Astrocyte of the hippocampus (primary cell): ENCODE data around the gene CDH12.
A peak's percentile ranks its signal among the peaks of the same experiment; 100 is the strongest.
"Not testable (repeated sequence)": the region's sequence is repeated elsewhere in the genome, so short reads cannot be mapped to it uniquely, and the experiment has no call there.

Source experiments
- DNase-seq: peaks from one replicate; pipeline ENCODE4 v3.0.0; 2011; ENCODE audit warnings: low read depth, low spot score

The CDH12 gene

GRCh38 chr5:22295832-22296231 is 557.3 kb downstream of the CDH12 start:
- no peak for DNase-seq

GRCh38 chr5:22293147-22293546 is 560.0 kb downstream of the CDH12 start:
- no peak for DNase-seq

DNA sequence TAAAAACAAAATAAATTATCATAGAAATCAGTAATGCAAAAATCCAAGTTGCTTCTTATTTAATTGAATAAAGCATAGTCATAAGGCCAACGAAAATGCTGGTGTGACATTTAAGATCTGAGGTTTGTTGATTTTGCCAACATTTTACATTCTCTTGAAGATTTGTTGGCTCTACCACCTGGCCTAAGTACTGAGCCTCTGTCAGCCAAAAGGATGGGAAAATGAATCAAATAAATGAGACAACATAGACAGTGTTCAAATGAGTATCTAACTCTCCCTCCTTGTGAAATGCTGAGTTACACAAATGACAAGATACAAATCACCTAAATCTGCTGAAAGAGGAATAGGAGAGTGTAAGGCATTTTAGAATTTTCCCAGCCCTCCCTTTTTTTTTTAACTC is 575.0 kb downstream of the CDH12 start:
- no peak for DNase-seq

DNA sequence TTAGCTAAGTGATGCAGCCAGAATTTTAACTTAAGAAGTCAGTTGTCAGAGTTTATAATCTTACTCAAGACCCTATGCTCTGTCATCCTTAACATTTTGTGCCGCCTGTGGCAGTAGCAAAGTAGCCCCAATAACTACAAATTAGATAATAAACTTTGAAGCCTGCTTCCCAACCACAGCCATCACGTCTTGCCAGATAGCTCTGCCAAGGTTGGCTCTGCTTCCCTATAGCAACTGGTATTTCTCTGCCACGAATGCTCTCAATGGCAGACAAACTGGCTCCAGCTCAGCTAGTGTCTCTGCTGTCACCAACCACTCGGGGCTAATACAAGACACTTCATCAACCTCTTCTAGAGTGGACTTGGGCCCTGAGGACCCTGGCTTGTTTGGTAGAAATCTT is 576.1 kb downstream of the CDH12 start:
- no peak for DNase-seq

- not testable (repeated sequence) for DNase-seq
Measured at GRCh38 chr5:22265855-22266254, 587.3 kb downstream of the CDH12 start.

GRCh38 chr5:22258139-22258538 is 595.0 kb downstream of the CDH12 start:
- DNase-seq: no peak

DNA sequence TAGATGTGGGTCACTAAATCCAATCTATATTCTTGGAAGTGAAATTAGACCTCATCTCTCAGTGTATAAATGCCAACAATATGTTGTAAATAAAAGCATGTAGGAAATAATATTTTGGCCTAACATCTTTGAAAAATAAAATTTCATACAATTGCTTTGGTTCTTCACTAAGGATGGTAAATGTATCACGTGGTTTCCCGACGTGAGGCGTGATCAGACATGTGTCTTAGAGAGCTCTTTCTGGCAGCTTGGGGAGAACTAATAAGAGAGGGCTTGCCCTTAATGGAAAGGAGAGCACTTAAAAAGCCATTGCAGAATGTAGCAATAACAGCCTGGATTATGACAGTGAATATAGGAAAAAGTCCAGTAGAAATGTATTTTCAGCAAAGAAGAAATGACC is 602.6 kb downstream of the CDH12 start:
- DNase-seq: no peak

DNA sequence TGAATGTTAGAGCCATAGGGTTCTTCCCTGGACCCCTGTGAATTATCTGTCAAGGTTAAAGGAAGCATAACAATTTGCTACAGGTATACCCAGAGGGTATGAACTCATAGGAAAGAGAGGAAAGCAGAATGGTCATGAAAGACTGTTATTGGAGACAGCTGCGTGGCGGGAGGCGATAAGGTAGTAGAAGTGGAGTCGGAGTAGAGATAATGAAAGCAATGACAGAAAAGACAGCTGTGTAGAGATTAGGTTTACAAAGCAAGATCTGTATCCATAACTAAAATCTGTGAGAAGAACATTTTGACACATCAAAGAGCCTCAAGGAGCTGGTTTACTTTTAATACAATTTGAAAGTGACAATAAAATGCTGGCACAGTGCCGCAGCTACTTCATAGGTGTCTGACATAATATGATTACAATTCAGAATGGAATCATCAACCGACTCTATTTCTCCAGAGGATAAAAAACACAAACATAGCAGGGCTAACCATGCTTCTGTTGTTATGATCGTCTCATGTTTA is 603.9 kb downstream of the CDH12 start:
- DNase-seq: no peak

GRCh38 chr5:22245770-22246169 is 607.4 kb downstream of the CDH12 start:
- no peak for DNase-seq

DNA sequence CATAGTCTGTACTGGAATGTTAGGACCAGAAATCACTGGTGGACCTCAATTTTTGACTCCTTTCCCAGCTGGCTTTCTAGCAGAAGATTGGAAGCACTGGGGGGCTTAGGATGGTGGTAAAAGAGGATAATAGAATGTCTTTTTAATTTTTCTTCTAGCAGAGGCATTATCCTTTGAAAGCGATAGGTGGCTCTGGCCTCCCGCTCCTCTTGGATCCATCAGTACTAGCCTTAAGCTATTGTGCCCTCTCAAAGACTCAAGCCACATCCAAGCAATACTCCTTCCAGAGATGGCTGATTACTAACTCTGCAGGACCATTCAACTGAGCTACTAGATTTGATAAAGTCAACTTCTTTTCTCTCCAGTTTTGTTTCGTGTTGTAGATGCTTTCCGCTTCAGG is 610.6 kb downstream of the CDH12 start:
- no peak for DNase-seq

- DNase-seq: no peak
Measured at GRCh38 chr5:22238047-22238446, 615.1 kb downstream of the CDH12 start.

GRCh38 chr5:22226423-22226822 is 626.7 kb downstream of the CDH12 start:
- DNase-seq: no peak

DNA sequence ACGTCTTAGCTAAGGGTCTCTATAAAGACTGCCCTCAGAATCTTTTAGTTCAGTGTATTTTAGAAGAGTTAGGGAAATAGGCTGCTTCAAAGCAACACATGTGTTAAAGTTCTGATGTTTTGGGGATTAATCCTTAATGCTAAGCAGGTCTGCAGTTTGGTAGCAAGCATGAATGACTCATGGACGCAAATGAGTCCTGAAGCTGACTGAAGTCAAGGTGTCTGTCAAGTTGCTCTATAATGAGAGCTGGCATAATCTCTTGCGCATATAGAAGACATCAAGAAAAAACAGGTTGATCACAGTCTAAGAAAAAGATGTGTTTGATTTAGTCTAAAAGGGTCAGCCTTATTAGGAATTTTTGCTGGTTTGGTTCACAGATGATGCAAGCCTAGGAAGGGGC is 630.1 kb downstream of the CDH12 start:
- no peak for DNase-seq

DNA sequence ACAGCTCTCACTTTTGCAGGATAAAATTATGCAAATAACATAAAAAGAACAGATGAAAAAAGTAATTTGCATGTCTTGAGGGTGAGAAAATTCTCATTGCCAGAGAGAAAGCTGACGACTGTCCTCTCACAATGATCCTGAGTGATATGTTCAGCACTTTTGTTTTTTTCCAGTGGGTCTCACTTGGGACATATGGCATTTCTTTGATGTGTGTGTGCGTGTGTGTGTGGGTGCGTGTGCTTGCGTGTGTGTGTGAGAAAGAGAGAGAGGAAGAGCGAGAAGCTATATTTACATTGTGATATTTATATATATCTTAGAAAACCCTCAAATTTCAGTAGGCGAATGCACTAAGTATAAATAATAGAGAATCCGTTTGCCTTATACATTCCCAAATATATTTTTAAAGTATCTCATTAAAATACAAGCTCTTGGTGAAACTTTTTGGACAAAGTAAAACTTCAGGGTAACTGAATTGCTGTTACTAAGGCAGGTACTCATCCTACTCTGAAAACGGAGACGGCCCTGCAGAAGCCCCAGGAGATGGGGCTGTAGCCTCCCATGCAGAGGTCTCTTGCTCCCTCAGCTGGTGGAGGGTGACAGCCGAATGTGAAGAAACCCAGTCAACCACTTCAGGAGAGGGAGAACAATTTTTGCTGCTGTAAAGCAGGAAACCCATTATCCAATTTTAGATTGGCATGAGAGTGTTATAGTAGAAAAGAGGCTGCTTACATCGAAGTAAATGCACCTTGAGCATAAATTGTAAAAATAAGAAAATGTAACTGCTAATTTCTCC is 639.2 kb downstream of the CDH12 start:
- peak; percentile 2 for DNase-seq

- DNase-seq: not testable (repeated sequence)
Measured at GRCh38 chr5:22212254-22212991, 640.7 kb downstream of the CDH12 start.

- not testable (repeated sequence) for DNase-seq
Measured at GRCh38 chr5:22208463-22208862, 644.7 kb downstream of the CDH12 start.

DNA sequence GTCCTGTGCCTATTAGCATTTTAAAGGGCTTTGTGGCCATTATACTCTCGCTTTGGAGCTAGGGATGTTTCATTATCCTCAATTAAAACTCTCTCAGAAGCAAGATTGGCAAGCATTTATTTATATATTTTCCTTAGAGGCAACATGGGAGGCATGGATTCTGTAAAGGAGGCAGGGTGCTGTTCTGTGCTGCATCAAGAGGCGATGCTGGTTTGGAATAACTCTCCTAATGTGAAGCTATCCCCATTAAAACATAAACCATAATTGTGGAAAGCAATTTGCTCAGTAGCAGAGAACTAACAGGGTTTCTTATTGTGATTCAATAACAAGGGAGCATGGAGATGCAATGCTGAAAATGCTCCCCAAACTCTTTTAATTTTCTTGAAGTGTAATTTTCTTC is 664.5 kb downstream of the CDH12 start:
- DNase-seq: not testable (repeated sequence)

- DNase-seq: not testable (repeated sequence)
Measured at GRCh38 chr5:22187632-22188228, 665.4 kb downstream of the CDH12 start.

GRCh38 chr5:22169226-22169625 is 683.9 kb downstream of the CDH12 start:
- DNase-seq: not testable (repeated sequence)

DNA sequence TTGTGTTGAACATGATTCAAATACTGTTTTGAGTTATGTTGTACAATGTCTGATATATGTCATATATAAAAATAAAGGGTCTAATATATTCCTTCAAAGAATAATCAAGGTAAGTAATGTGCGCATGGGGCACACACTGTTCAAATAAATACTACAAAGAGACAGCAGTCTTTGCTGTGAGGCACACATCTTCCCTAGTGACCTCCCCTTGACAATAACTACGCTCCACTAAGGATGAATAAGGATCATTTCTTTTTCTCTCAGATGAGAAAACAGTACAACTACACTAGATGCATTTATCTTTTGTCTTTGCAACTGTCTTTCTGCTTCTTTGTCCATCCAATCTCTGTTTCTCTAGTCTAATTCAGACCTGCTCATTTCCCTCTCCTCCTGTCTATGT is 684.4 kb downstream of the CDH12 start:
- DNase-seq: not testable (repeated sequence)

- DNase-seq: not testable (repeated sequence)
Measured at GRCh38 chr5:22165931-22166330, 687.2 kb downstream of the CDH12 start.
